NAMALWA (cell line): ENCODE results near the gene PCDHGB6.
A peak's percentile ranks its signal among the peaks of the same experiment; 100 is the strongest.
"Not testable (repeated sequence)": the region's sequence is repeated elsewhere in the genome, so short reads cannot be mapped to it uniquely, and the experiment has no call there.

ENCODE experiments used
- DNase-seq: peaks from one replicate; pipeline ENCODE4 v3.0.0-alpha.2; 2015; ENCODE audit warnings: low spot score

The PCDHGB6 gene

GRCh38 chr5:141388661-141389060, 19.2 kb upstream of the PCDHGB6 start:
- no peak for DNase-seq

- no peak for DNase-seq
Measured at GRCh38 chr5:141389153-141390042, 18.4 kb upstream of the PCDHGB6 start.

GRCh38 chr5:141392429-141393198, 15.2 kb upstream of the PCDHGB6 start, which contains the start of gene PCDHGA8:
Gene PCDHGA8 (plus strand): TSS chr5:141392633. CDS start chr5:141392814, 181 bp downstream.
- DNase-seq: no peak

- DNase-seq: no peak
Measured at GRCh38 chr5:141393267-141393666, 14.6 kb upstream of the PCDHGB6 start.

GRCh38 chr5:141394401-141395187, 13.2 kb upstream of the PCDHGB6 start:
- not testable (repeated sequence) for DNase-seq

GRCh38 chr5:141397756-141398551, 9.9 kb upstream of the PCDHGB6 start, which contains the start of gene PCDHGB5:
Gene PCDHGB5 (plus strand): TSS chr5:141397947. CDS start chr5:141398128, 181 bp downstream.
- peak; percentile 56 for DNase-seq

GRCh38 chr5:141398608-141399007, 9.2 kb upstream of the PCDHGB6 start:
- DNase-seq: no peak

- DNase-seq: no peak
Measured at GRCh38 chr5:141399555-141400258, 8.1 kb upstream of the PCDHGB6 start.

- DNase-seq: peak; percentile 53
Measured at GRCh38 chr5:141402553-141403243, 5.1 kb upstream of the PCDHGB6 start, which contains the start of gene PCDHGA9. Gene PCDHGA9 (plus strand): TSS chr5:141402778. CDS start chr5:141402953, 175 bp downstream.

GRCh38 chr5:141403387-141403786, 4.4 kb upstream of the PCDHGB6 start:
- no peak for DNase-seq

- no peak for DNase-seq
Measured at GRCh38 chr5:141409598-141410306, 1.9 kb downstream of the PCDHGB6 start.

- no peak for DNase-seq
Measured at GRCh38 chr5:141411575-141411974, 3.8 kb downstream of the PCDHGB6 start.

GRCh38 chr5:141412854-141413539, 5.2 kb downstream of the PCDHGB6 start, which contains the start of gene PCDHGA10:
Gene PCDHGA10 (plus strand): TSS chr5:141412987. CDS start chr5:141413176, 189 bp downstream.
- peak; percentile 82 for DNase-seq

GRCh38 chr5:141413540-141414069, 5.8 kb downstream of the PCDHGB6 start:
- no peak for DNase-seq

GRCh38 chr5:141414548-141415274, 6.9 kb downstream of the PCDHGB6 start:
- not testable (repeated sequence) for DNase-seq

GRCh38 chr5:141415275-141415618, 7.4 kb downstream of the PCDHGB6 start:
- not testable (repeated sequence) for DNase-seq

- peak; percentile 39 for DNase-seq
Measured at GRCh38 chr5:141417494-141418172, 9.8 kb downstream of the PCDHGB6 start, which contains the start of gene PCDHGB7. Gene PCDHGB7 (plus strand): TSS chr5:141417677. CDS start chr5:141417860, 183 bp downstream.
